HPDE6-E6E7 (cell line): Measurements from ENCODE around the gene FEV.
"Not testable (repeated sequence)": the region's sequence is repeated elsewhere in the genome, so short reads cannot be mapped to it uniquely, and the experiment has no call there.

Experiments
- DNase-seq: peaks from one replicate; pipeline ENCODE4 v3.0.0; 2011; ENCODE audit warnings: missing footprints; ENCODE audit errors: extremely low spot score

Gene FEV

DNA sequence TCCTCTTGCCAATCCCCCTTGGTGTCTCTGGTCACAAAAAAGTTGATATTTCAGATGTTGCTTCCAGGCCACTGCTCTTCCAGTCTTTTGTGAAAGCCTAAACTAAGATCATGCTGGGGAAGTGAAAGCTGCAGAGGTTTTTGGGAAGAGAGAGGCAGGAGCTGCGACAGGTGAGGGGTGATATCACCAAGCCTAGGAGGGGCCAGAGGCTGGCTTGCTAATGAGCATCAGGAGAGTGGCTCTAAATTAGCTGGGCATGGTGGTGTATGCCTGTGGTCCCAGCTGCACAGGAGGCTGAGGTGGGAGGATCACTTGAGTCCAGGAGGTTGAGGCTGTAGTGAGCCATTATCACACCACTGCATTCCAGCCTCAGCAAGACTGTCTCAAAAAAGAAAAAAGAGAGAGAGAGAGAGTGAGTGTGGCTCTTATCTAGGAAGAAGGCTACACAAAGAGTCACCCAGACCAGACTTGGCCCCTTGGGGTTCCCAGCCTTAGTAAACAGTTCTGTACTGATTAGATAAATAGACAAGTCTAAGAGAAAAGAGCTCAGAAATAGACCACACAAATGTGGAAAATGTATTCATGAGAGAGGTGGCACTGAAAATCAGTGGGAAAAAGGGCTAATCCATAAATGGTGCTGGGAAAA, 40.1 kb downstream of the FEV start:
- no peak for DNase-seq

DNA sequence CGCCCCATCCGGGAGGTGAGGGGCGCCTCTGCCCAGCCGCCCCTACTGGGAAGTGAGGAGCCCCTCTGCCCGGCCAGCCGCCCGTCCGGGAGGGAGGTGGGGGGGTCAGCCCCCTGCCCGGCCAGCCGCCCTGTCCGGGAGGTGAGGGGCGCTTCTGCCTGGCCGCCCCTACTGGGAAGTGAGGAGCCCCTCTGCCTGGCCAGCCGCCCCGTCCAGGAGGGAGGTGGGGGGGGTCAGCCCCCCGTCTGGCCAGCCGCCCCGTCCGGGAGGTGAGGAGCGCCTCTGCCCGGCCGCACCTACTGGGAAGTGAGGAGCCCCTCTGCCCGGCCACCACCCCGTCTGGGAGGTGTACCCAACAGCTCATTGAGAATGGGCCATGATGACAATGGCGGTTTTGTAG, 53.2 kb downstream of the FEV start:
- not testable (repeated sequence) for DNase-seq
